A172 (cell line): ENCODE measurements around the gene NSUN3. TPM values are rescaled to one million over a fixed set of nuclear protein-coding genes. Genes with fewer than 3 reads are reported as not detected.
"Not testable (repeated sequence)": the region's sequence is repeated elsewhere in the genome, so short reads cannot be mapped to it uniquely, and the experiment has no call there.

Experiments used
- DNase-seq: peaks from one replicate; pipeline ENCODE4 v3.0.0-alpha.2; 2015; ENCODE audit warnings: low spot score
- total RNA-seq: library from RNA; depleted of rRNA; stranded (reverse); fragments of >200 nt; shearing (Covaris generic); gene quantifications from 2 replicates; pipeline ENCODE4 v1.2.3, GENCODE V29; 2014; rRNA removed

Gene NSUN3
- total RNA-seq: 15.4 and 16.7 TPM in 2 replicates

- DNase-seq: peak; percentile 98
These were observed at the start of gene NSUN3, which contains the start of gene DHFR2 for GRCh38 chr3:94062513-94063404. TSS of gene NSUN3 (plus strand) at chr3:94063061. CDS start at chr3:94063127, 66 bp downstream. TSS of gene DHFR2 (minus strand) at chr3:94062916. CDS start at chr3:94061511, 1,405 bp downstream.

- no peak for DNase-seq
These were observed 47.8 kb upstream of the NSUN3 start for GRCh38 chr3:94015025-94015424.

DNA sequence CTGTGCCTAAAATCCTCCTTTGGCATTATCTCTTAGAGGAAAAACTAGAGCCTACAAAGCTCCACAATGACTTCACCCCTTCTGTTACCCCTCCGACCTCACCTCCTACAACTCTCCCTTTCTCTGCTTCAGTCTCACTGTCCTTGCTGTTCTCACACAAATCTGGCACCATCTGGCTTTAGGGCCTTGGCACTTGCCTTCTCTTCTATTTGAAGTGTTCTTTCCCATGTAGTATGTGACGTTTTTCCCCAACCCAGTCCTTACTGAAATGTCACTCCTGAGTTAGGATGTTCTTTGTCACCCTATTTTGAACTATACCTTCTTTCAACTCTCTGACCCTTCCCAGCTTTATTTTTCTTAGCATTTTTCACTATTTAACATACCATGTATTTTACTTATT lies 43.2 kb upstream of the NSUN3 start:
- no peak for DNase-seq

DNA sequence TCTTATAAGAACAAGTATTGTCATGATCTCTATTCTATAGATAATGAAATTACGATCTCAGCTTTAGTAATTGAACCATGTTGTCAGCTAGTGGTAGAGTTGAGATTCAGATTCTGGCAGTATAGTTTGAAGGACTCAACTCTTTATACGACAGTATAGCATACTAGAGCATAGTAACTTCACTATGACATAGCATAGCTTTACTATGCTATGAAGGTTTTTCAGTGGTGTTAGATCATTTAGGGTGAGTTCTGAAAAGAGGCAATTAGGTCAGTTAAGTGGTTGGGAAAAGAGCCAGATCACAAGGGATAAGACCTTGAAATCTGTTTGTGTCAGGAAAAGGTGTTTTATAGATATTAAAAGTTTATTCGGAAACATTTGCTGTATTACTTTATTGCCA lies 42.6 kb upstream of the NSUN3 start:
- no peak for DNase-seq

DNA sequence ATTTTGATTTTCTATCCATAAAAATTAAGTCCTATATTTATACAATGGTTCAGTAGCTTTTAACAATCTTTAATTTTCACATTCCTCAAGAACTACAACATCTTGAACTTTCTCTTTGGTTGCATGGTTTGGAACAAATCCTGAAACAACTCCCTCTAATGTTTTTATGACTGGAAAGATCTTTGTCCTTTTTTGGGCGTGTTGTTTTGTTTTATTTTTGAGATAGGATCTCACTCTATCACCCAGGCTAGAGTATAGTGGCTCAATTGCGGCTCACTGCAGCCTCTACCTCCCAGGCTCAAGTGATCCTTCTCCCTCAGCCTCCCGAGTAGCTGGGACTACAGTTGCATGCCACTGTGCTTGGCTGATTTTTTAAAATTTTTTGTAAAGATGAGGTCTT lies 38.5 kb upstream of the NSUN3 start:
- no peak for DNase-seq

DNA sequence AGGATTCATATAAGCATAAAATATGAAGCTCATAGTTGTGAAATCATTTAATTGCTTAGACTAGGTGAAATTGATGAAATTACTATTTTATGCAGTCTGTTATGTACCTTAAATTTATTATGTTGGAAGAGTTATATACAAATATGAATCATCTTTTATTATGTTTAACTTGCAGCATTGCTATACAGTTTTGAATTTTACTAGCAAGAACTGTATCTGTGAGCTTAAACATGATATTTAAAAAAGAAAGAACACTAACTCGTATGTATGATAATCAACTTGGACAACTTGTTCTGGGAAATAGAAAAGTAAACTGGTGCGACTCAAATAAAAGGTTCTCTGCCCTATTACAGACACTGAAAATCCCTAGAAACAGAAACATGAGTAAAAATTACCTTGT lies 36.2 kb upstream of the NSUN3 start:
- DNase-seq: no peak

- no peak for DNase-seq
These were observed 34.6 kb upstream of the NSUN3 start, which contains the start of gene STX19 for GRCh38 chr3:94028093-94028837. TSS of gene STX19 (minus strand) at chr3:94028597. CDS start at chr3:94015269, 13,328 bp downstream.

DNA sequence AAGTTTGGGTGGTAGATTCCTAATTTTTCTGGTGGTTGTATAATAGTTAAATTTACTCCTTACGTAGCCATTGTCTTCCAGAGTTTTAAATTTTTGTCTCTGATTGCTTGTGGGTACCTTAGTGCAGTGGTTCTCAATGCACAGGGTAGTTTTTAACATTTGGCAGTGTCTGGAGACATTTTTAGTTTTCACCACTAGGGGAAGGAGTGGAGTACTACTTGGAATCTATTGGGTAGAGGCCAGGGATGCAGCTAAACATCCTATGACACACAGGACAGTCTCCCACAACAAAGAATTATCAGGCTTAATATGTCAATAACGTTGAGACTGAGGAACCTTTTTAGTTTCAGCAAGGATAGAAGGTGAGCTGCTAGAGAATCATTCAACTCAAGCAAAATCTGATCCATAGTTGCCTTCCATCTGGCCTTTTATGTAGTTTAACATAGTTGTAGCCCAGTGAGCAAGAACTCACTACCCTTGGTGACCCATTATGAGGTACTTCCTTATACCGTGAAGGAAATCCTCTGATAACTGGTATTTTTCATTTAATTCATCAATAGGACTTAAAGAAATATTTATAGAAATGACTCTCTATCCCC lies 25.9 kb upstream of the NSUN3 start:
- DNase-seq: peak; percentile 74

- DNase-seq: no peak
These were observed 19.6 kb upstream of the NSUN3 start for GRCh38 chr3:94043285-94043684.

- DNase-seq: not testable (repeated sequence)
These were observed 18.5 kb upstream of the NSUN3 start for GRCh38 chr3:94044100-94044936.

DNA sequence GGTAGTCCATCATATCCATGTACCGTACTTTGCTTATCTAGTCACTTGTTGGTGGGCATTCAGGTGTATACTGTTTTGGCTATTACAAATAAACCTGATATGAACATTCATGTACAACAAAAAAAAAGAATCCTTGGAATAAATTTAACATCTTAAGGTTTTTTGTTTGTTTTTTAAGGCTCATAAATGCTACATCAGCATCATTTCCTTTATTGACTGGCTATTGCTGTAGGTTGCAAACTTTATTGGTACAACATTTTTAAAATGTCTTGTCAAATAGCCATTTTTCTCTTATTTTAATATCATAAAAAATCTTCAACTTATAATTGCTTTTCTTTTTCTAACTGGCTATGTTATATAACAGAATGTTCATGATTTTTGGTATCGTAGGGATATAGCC lies 16.3 kb upstream of the NSUN3 start:
- no peak for DNase-seq

GRCh38 chr3:94049267-94049666 lies 13.6 kb upstream of the NSUN3 start:
- DNase-seq: no peak

DNA sequence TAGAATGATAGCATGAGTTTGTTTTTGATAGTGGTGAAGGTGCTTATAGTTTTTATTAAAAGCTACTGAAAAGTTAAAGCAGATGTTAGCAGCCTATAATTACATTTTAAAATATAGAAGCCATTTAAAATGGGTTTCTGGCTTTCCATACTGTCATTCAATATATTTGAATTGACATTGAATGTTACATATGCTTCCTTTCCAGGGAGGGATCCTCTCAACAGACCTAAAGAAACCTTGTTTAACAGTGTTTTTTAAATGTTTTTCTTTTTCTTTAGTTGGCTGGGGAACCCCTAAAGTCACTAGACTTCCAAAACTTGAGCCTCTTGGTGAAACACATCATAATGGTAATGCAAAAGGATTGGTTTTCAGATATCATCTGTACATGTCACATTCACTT lies 12.3 kb upstream of the NSUN3 start:
- DNase-seq: no peak

- DNase-seq: no peak
These were observed 1.6 kb upstream of the NSUN3 start for GRCh38 chr3:94061297-94061696.

DNA sequence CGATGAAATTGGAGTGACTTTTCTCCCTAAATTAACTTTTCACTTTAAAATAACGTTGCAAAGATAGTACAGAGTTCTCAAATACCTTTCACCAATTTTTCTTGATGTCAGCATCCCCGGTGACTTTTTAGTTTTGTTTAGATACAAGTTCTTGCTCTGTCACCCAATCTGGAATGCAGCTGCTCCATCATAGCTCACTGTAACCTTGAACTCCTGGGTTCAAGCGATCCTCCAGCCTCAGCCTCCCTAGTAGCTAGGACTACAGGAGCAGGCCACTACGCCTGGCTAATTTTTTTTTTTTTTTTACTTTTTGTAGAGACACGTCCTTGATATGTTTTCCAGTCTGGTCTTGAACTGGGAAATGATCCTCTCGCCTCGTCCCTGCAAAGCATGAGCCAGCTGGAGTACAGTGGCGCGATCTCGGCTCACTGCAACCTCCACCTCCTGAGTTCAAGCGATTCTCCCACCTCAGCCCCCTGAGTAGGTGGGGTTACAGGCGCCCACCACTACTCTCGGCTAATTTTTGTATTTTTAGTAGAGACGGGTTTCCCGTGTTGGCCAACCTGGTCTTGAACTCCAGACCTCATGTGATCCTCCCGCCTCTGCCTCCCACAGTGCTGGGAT lies 747 bp downstream of the NSUN3 start:
- peak; percentile 11 for DNase-seq

DNA sequence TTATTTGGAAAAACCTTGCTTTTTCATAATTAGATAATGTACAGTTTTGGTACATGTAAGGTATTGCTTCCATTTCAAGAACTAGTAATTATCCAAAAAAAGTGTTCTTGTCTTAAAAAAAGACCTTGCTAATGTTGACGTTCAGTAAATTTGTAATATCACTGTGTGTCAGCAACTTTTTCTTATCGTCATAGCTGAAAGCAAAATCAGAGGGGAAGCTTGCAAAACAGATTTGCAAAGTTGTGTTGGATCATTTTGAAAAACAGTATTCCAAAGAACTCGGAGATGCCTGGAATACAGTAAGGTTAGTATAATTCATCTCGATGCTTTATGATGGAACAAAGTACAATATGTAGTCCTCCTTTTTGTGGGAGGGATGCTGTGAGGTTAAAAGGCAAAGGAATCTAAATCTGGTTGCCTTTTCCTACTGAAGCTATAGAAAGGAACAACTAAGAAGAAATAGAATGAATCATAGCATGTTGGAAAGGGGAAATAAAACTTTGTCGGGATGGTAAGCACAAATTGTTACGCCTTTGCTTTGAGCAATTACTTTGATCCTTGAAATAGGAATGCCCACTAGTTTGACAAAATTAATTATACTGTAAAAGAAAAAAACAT lies 1.5 kb downstream of the NSUN3 start:
- DNase-seq: no peak

DNA sequence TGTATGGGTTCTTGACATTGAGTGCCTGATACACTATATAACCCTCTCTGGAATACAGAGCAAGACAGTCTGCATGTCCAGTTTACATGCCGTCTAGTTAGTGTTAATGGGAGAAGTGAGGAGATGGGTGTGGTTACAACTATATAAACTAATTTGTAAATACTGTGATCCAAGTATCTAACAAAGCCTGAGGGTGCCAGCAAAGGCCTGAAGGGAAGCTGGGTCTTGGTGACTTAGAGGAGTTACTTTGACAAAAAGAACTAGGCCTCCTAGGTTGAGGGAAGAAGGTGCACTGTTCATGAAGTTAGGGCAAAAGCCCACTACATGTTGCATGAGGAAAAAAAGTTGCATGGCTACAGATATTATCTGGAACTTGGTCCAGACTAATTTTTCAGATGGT lies 2.3 kb downstream of the NSUN3 start:
- no peak for DNase-seq

DNA sequence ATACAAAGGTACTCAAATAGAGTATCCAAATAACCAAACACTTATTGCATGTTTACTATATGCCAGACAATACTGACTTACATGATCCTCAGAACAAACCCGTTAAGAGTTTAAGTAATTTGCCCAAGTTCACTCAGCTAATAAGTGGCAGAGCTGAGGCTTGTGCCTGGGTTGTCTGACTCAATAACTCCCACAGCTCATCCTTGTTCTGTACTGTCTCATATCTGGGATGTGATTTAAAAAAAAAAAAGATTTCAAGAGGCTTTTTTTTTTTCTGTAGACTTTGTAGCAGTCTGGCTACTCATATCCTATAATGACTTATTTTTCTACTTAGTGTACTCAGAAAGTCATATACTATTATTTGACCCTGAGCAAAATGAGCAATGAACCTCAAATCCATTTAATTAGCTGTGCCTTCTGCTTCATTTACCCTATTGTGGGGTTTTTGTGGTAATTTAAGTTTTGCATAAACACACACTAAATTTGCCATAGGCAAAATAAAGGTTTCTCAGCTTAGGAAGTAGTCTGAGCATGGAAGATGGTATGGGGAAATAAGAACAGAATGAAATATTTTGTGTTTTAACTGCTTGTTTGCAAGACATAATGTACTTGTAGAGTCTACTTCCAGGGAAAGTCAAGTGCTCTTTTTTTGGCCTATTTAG lies 3.1 kb downstream of the NSUN3 start:
- DNase-seq: no peak

GRCh38 chr3:94066506-94067500 lies 3.9 kb downstream of the NSUN3 start:
- DNase-seq: no peak
